ENCODE data around the gene DEPDC1.

GRCh38 chr1:68459091-68459490 lies 37.8 kb downstream of the DEPDC1 start:
- TF ChIP-seq, protein P1, sequence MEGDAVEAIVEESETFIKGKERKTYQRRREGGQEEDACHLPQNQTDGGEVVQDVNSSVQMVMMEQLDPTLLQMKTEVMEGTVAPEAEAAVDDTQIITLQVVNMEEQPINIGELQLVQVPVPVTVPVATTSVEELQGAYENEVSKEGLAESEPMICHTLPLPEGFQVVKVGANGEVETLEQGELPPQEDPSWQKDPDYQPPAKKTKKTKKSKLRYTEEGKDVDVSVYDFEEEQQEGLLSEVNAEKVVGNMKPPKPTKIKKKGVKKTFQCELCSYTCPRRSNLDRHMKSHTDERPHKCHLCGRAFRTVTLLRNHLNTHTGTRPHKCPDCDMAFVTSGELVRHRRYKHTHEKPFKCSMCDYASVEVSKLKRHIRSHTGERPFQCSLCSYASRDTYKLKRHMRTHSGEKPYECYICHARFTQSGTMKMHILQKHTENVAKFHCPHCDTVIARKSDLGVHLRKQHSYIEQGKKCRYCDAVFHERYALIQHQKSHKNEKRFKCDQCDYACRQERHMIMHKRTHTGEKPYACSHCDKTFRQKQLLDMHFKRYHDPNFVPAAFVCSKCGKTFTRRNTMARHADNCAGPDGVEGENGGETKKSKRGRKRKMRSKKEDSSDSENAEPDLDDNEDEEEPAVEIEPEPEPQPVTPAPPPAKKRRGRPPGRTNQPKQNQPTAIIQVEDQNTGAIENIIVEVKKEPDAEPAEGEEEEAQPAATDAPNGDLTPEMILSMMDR (IDR thresholded peaks at IDR 0.05; ENCODE audit: insufficient read depth, low read length, poor library complexity, severe bottlenecking), result no peak
- no peak for TF ChIP-seq EZH2phosphoT487 (conservative IDR thresholded peaks at IDR 0.05; ENCODE audit: low read length)
